ENCODE results near the gene WDFY4.

- TF ChIP-seq TCF7L2 (IDR thresholded peaks at IDR 0.05; ENCODE audit: low read depth, low read length) (no peak), KLF13 (tag; IDR thresholded peaks at IDR 0.05; ENCODE audit: borderline replicate concordance, low read depth) (no peak), NR2C1 (IDR thresholded peaks at IDR 0.05) (no peak), NR2C1 (tag; IDR thresholded peaks at IDR 0.05) (no peak), CTCF (IDR thresholded peaks at IDR 0.05 in 2 of 3, conservative IDR thresholded peaks at IDR 0.05 in 1 of 3; ENCODE audit: insufficient read depth in 2 of 3, low read depth in 1 of 3, low read length in 3 of 3) (no peak), ESRRA (IDR thresholded peaks at IDR 0.05; ENCODE audit: borderline replicate concordance, low read depth) (no peak), SP1 (CRISPR knock-in tag; IDR thresholded peaks at IDR 0.05) (no peak), ZFP36 (IDR thresholded peaks at IDR 0.05; ENCODE audit: low read depth, low read length, partially characterized antibody) (no peak), PHF8 (IDR thresholded peaks at IDR 0.05; ENCODE audit: borderline replicate concordance, low read length) (no peak), TAF9B (IDR thresholded peaks at IDR 0.05; ENCODE audit: partially characterized antibody) (no peak), JUND (IDR thresholded peaks at IDR 0.05; ENCODE audit: borderline replicate concordance, low read depth, low read length) (no peak), JUND (tag; IDR thresholded peaks at IDR 0.05; ENCODE audit: borderline replicate concordance, low read depth, low read length) (no peak)
These were observed 254.4 kb downstream of the WDFY4 start for GRCh38 chr10:48938990-48939536.
